GM21526 (cell line): ENCODE measurements around the gene CCDC7.
A peak's percentile ranks its signal among the peaks of the same experiment; 100 is the strongest.
"Not testable (repeated sequence)": the region's sequence is repeated elsewhere in the genome, so short reads cannot be mapped to it uniquely, and the experiment has no call there.

Source experiments
- ATAC-seq: cut with Tn5 transposase; IDR thresholded peaks from one replicate; pipeline ENCODE4 v1.9.1; 2021; ENCODE audit warnings: moderate library complexity; ENCODE audit not compliant: unreplicated experiment, low FRiP score

CCDC7 gene

GRCh38 chr10:32797393-32797792 is 351.5 kb downstream of the CCDC7 start:
- not testable (repeated sequence) for ATAC-seq

DNA sequence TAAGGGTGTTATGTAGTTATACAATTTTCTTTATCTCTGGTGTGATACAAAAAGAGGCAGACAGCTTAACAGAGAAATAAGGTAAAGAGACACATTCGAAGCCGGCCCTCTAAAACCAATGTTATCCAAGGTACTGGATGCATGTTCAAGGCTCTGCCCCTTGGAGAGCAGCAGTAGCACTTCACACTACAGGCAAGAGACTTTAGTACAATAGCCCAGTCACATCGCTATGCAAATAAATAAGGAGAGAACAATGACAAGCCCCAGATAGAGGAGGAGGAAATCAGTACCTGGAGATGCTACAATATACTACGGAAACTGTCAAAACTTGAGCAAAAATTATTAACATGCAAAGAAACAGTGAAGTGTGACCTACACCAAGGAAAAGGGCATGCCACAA is 401.0 kb downstream of the CCDC7 start:
- no peak for ATAC-seq

DNA sequence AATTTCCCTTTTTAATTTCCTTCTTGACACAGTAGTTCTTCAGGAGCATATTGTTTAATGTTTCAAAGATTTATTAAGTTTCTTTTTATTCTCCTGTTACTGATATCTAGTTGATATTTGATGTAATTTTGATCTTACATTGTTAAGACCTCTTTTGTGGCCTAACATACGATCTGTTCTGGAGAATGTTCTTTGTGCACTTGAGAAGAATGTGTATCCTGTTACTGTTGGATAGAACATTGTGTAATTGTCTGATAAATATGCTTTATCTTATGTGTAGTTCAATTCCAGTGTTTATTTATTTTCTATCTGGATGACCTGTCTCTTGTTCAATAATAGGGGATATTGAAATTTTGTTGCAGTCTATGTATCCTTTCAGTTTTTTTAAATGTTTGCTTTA is 405.4 kb downstream of the CCDC7 start:
- no peak for ATAC-seq

DNA sequence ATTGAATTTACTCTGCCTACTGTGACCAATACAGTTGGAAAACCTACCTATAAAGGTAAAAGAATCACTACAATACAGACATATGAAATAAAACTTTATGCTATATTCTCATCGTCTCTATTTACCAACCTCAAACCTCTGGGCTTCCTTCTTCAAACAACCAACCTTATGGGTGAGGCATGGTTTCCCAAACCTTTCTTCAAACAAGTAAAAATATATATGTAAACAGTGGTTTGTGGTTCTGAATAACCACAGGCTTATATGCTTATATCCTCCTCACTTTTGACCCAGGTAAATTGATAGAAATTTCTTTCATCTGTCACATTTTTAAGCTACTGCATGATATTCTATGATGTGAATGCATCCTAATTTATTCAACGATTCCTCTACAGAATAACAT is 408.5 kb downstream of the CCDC7 start:
- no peak for ATAC-seq

- ATAC-seq, result no peak
These were observed 419.2 kb downstream of the CCDC7 start for GRCh38 chr10:32865170-32865569.

GRCh38 chr10:32877915-32878314 is 432.0 kb downstream of the CCDC7 start:
- no peak for ATAC-seq

- ATAC-seq, result no peak
These were observed 432.7 kb downstream of the CCDC7 start for GRCh38 chr10:32878646-32879045.

DNA sequence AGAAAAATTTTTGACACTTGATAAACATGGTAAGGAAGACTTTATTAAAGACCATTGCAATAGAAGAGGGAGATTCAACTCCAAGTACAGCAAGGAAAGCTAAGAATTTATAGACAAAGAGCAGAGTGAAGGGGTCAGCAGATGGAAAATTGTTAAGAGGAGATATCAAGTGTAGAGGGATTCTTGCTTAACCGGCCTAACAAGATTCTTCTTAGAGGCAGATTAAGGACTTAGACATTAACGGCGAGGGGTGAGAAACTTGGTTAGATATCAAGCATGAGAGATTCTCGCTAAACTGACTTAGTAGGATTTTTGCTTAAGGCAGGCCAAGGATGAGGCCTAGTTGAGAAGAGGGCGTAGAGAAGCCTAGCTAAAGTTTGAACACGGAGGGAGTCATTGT is 436.1 kb downstream of the CCDC7 start:
- no peak for ATAC-seq

GRCh38 chr10:32887481-32887880 is 441.5 kb downstream of the CCDC7 start:
- ATAC-seq, result no peak

- no peak for ATAC-seq
These were observed 442.4 kb downstream of the CCDC7 start for GRCh38 chr10:32888161-32888927.

GRCh38 chr10:32889631-32890212 is 443.8 kb downstream of the CCDC7 start:
- ATAC-seq, result no peak

- ATAC-seq, result no peak
These were observed 444.5 kb downstream of the CCDC7 start for GRCh38 chr10:32890444-32890843.

- no peak for ATAC-seq
These were observed 445.3 kb downstream of the CCDC7 start for GRCh38 chr10:32891261-32891660.

GRCh38 chr10:32893434-32893833 is 447.5 kb downstream of the CCDC7 start:
- no peak for ATAC-seq

DNA sequence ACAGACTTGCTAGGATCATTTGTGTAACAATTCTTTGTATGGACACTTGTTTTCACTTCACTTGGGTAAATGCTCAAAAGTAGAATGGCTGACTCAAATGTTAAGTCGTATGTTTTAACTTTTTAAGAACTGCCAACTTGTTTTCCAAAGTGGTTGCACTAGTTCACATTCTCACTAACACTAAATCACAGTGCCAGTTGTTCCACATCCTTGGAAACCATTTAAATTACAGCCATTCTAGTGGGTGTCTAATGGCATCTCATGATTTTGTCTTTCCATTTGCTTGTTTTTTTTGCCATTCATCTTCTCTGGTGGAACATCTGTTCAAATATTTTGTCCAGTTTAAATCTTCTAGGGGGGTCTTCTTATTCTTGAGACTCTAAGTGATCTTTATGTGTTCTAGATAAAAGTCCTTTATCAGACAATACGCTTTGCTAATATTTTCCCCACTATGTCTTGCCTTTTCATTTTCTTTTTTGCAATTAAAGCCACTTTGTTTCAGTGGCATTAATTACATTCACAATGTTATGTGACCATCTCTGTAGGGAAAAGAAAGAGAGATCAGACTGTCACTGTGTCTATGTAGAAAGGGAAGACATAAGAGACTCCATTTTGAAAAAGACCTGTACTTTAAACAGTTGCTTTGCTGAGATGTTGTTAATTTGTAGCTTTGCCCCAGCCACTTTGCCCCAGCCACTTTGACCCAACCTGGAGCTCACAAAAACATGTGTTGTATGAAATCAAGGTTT is 448.1 kb downstream of the CCDC7 start:
- no peak for ATAC-seq

DNA sequence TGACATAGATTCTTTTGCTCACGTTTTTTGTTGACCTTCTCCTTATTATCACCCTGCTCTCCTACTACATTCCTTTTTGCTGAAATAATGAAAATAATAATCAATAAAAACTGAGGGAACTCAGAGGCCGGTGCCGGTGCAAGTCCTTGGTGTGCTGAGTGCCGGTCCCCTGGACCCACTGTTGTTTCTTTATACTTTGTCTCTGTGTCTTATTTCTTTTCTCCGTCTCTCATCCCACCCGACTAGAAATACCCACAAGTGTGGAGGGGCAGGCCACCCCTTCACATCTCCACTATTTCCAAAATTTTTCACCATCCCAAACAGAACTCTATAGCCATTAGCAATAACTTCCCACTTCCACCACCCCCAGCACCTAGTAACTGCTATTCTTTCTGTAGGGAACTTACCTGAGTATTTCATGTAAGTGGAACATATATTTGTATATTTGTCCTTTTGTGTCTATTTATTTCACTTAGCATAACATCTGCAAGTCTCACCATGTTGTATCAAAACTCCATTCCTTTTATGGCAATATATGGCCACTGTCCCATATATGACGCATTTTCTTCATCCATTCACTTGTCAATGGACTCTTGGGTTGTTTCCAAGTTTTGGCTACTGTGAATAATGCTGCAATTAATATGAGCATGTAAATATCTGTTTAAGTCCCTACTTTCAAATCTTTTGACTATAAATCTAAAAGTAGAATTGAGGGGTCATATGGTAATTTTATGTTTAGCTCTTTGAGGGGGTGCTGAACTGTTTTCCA is 449.4 kb downstream of the CCDC7 start:
- not testable (repeated sequence) for ATAC-seq

DNA sequence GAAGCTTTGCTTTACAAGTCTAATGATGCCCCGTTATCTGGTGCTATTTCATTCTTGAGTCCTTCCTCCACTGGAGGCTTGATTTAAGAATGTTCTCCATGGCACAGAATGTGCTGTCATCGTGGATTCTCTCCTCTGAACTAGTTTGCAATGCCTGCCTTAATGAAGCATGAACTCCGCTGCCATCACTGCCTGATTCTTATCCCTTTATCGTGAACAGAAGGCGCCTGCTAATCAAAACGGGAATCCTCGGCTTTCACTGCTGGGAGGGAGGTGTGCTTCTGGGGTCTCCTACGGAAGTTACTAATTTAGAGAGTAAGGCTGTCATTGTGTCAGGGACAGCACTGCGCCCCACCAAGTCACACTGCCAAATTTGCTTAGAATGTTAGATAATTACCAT is 455.9 kb downstream of the CCDC7 start:
- no peak for ATAC-seq

GRCh38 chr10:32905466-32905865 is 459.5 kb downstream of the CCDC7 start:
- ATAC-seq, result no peak

DNA sequence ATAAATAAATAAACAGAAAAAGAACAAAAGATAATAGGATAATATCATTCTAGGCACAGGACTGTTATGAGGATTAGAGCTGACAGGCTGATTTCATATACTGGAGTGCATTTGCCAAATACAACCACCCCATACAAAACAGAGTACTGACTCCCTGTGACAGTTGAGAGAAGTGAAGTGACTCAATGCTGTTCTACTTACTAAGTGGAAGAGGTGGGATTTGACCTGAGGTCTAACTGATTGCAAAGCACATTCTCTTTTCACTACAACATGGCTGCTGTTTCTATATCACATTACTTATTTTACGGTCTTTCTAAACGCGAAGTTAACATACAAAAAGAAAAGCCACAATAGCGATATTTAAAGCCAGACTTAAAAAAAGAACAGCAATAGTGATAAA is 460.7 kb downstream of the CCDC7 start:
- peak; percentile 84 for ATAC-seq

DNA sequence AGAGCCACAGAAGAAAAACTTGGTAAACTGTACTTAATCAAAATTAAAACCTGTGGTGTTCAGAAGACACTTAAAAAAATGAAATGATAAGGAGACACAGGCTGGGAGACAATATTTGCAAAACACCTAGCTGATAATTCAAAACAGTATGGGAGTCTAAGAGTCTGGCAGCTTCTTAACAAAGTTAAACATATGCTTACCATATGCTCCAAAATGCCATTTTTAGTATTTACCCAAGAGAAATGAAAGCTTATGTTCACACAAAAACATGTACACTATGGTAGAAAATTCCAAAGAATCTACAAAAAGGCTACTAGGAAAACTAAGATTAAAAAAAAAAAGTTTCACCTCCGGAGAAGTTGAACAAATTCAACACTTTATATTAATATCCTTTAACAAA is 463.5 kb downstream of the CCDC7 start:
- no peak for ATAC-seq

GRCh38 chr10:32909970-32910369 is 464.0 kb downstream of the CCDC7 start:
- not testable (repeated sequence) for ATAC-seq
